NOMO-1 treated with dmso at 0.1 percent for 144 hours (cell line): Measurements from ENCODE around the gene SEC14L5.

ENCODE experiments used
- DNase-seq: peaks from one replicate; lab custom pipeline; 2025; ENCODE audit not compliant: unreplicated experiment; lab: John Stamatoyannopoulos, UW

The SEC14L5 gene

GRCh38 chr16:5010576-5011329, 52.6 kb downstream of the SEC14L5 start:
- DNase-seq: no peak

GRCh38 chr16:5011637-5012036, 53.5 kb downstream of the SEC14L5 start:
- DNase-seq: no peak

GRCh38 chr16:5012887-5013286, 54.8 kb downstream of the SEC14L5 start:
- no peak for DNase-seq

GRCh38 chr16:5015351-5015750, 57.2 kb downstream of the SEC14L5 start:
- DNase-seq: no peak

- no peak for DNase-seq
Measured at GRCh38 chr16:5015887-5016286, 57.8 kb downstream of the SEC14L5 start.

- DNase-seq: no peak
Measured at GRCh38 chr16:5016967-5017677, 59.0 kb downstream of the SEC14L5 start.

- no peak for DNase-seq
Measured at GRCh38 chr16:5017678-5017969, 59.5 kb downstream of the SEC14L5 start.

GRCh38 chr16:5018793-5019192, 60.7 kb downstream of the SEC14L5 start:
- DNase-seq: no peak

GRCh38 chr16:5019775-5020174, 61.6 kb downstream of the SEC14L5 start:
- DNase-seq: no peak

GRCh38 chr16:5020551-5020950, 62.4 kb downstream of the SEC14L5 start:
- DNase-seq: no peak

- DNase-seq: no peak
Measured at GRCh38 chr16:5022521-5022920, 64.4 kb downstream of the SEC14L5 start.

GRCh38 chr16:5024632-5025031, 66.5 kb downstream of the SEC14L5 start:
- DNase-seq: no peak

GRCh38 chr16:5025171-5025632, 67.1 kb downstream of the SEC14L5 start:
- DNase-seq: no peak

GRCh38 chr16:5026664-5027063, 68.5 kb downstream of the SEC14L5 start:
- DNase-seq: no peak

- no peak for DNase-seq
Measured at GRCh38 chr16:5027086-5027485, 69.0 kb downstream of the SEC14L5 start.

- DNase-seq: no peak
Measured at GRCh38 chr16:5027575-5028235, 69.6 kb downstream of the SEC14L5 start.

GRCh38 chr16:5028950-5029475, 70.9 kb downstream of the SEC14L5 start:
- DNase-seq: no peak

- DNase-seq: no peak
Measured at GRCh38 chr16:5030251-5030870, 72.2 kb downstream of the SEC14L5 start.

GRCh38 chr16:5031601-5032000, 73.5 kb downstream of the SEC14L5 start:
- DNase-seq: no peak

- DNase-seq: no peak
Measured at GRCh38 chr16:5032748-5033167, 74.6 kb downstream of the SEC14L5 start.
